Left ventricle myocardium superior (tissue), 1 donor: Measurements from ENCODE around the gene HS3ST3A1. TPM values are rescaled to one million over a fixed set of nuclear protein-coding genes. Genes with fewer than 3 reads are reported as not detected.
A peak's percentile ranks its signal among the peaks of the same experiment; 100 is the strongest.

Source experiments
- ATAC-seq: fragments of 200-7000 bp; cut with Tn5 transposase; one replicate; pipeline ENCODE4 v1.9.1; 2020; ENCODE audit warnings: mild to moderate bottlenecking, moderate library complexity
- DNase-seq: peaks from one replicate; pipeline ENCODE4 v3.0.0-alpha.2; 2020
- intact Hi-C: fragments of 100-400 bp; cut with micrococcal nuclease; formaldehyde crosslinking; loops from one replicate; pipeline ENCODE4 v1.11.0; 2022
- long read RNA-seq: library from polyadenylated mRNA; unstranded; transcript quantifications from one replicate; pipeline ENCODE4 v2.0.0, GENCODE V29; 2021
- total RNA-seq: library from RNA; stranded (reverse); fragmentation: NEBNext Ultra II Directional; extraction: Animal tissue kit (Norgen Biotek cat#: 25700); gene quantifications from one replicate; pipeline ENCODE4 v1.2.1, GENCODE V29; 2021
- donor health status: DM: no; HTN: yes; CAD: no; lungs with severe emphysema.

Gene HS3ST3A1
- 0.57 TPM for total RNA-seq
- long read RNA-seq, transcript HS3ST3A1-201 (2 exons, 2,527 nt) = major isoform, 5 of 5 reads
- long read RNA-seq, partial matches to known transcripts = 0 of 5 reads
- long read RNA-seq, other reads (novel, unspliced or antisense) = 0 of 5 reads

GRCh38 chr17:13601776-13602551, at the start of gene HS3ST3A1:
Gene HS3ST3A1, minus strand, starts transcription at chr17:13601929. Its CDS starts 800 bp downstream, at chr17:13601129.
- DNase-seq (peak; percentile 61), ATAC-seq (peak; percentile 88)
- intact Hi-C loops = no loop called here

DNA sequence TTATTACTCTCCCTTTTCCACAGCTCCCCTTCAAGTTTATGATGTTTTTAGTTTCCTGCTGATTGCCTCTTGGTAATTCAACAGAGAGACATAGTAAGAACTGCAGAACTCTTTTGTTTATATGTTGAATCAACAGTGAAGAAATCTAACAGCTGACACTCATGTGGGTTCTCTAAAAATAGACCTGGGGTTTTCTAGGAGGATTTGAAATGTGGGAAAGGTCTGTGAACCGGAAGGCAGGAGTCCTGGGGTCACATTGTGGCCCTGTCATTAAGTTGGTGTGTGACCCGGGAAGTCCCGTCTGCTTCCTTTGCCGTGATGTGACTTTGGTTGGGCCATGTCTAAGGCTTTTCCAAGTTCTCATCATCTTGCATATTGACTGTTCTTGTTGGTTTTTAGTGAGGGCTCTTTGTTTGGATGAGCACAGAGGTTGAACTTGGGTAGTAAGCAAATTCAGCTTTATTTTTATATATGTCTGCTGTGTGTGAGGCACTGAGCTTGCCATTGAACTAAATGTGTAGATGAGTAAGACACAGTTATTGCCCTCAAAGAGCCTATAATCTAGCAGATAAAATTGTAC, 48.5 kb upstream of the HS3ST3A1 start:
- ATAC-seq = no peak
- intact Hi-C loops = no loop called here

GRCh38 chr17:13647543-13648021, 45.9 kb upstream of the HS3ST3A1 start:
- ATAC-seq (no peak), DNase-seq (no peak)
- intact Hi-C loops = loop anchor here (10.0 kb wide), 1 partner anchor 147 kb away; no protein-coding TSS in a partner anchor

More for the DNA sequence above, 48.5 kb upstream of the HS3ST3A1 start:
- DNase-seq = no peak

GRCh38 chr17:13646969-13647542, 45.3 kb upstream of the HS3ST3A1 start:
- intact Hi-C loops = loop anchor here (10.0 kb wide), 1 partner anchor 148 kb away; no protein-coding TSS in a partner anchor
- no peak for ATAC-seq
- no peak for DNase-seq

DNA sequence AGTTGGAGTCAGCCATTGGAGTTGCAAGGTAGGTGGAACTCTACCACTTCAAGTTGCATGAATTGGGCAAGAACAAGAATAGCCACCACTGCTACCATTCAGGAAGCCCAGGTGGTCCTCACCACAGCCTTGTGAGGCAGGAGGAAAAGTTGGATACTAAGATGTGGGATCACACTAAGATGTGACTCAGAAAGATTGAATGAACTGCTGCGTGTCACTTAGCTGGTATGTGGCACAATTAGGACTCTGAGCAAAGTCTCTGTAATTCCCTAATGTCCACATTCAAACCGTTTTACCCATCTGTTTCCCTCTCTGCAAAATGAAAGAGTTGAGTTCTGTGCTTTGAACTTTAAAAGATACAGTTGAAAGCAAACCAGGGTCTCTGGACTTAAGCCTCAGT, 44.7 kb upstream of the HS3ST3A1 start:
- DNase-seq (no peak), ATAC-seq (no peak)
- intact Hi-C loops = loop anchor here (10.0 kb wide), 1 partner anchor 148 kb away; no protein-coding TSS in a partner anchor

- ATAC-seq (no peak), DNase-seq (no peak)
- intact Hi-C loops = loop anchor here (10.0 kb wide), 1 partner anchor 152 kb away; no protein-coding TSS in a partner anchor
Measured at GRCh38 chr17:13643180-13643579, 41.5 kb upstream of the HS3ST3A1 start.

- no peak for DNase-seq
- ATAC-seq = peak; percentile 89
- intact Hi-C loops = loop anchor here (10.0 kb wide), 1 partner anchor 153 kb away; no protein-coding TSS in a partner anchor
Measured at GRCh38 chr17:13642188-13642587, 40.5 kb upstream of the HS3ST3A1 start.

- no peak for ATAC-seq
- no peak for DNase-seq
- intact Hi-C loops = loop anchor here (10.0 kb wide), 1 partner anchor 154 kb away; no protein-coding TSS in a partner anchor
Measured at GRCh38 chr17:13640551-13640950, 38.8 kb upstream of the HS3ST3A1 start.

GRCh38 chr17:13638855-13639458, 37.2 kb upstream of the HS3ST3A1 start:
- DNase-seq (no peak), ATAC-seq (no peak)
- intact Hi-C loops = no loop called here

- DNase-seq = no peak
- intact Hi-C loops = no loop called here
- no peak for ATAC-seq
Measured at GRCh38 chr17:13636951-13637350, 35.2 kb upstream of the HS3ST3A1 start.

- DNase-seq = no peak
- ATAC-seq = no peak
- intact Hi-C loops = no loop called here
Measured at GRCh38 chr17:13635951-13636350, 34.2 kb upstream of the HS3ST3A1 start.

DNA sequence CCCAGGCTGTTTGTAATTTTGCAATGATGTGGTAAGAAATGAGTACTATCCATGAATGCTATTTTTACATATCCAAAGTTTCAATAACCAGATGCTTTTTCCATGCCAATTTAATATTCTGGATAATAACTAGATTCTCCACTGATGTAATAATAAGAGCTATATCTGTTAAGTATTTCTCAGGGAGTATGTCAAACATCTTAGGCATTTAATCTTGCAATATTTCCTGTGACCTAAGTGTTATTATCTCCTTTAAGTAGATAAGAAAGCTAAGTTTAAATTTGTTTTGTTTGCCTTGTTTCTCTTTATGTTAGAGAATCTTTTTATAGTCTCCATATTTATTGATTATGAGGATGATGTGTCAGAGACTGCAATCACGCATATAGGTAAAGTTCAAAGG, 32.3 kb upstream of the HS3ST3A1 start:
- DNase-seq (no peak), ATAC-seq (no peak)
- intact Hi-C loops = no loop called here

GRCh38 chr17:13631529-13631928, 29.8 kb upstream of the HS3ST3A1 start:
- ATAC-seq = no peak
- no peak for DNase-seq
- intact Hi-C loops = no loop called here

DNA sequence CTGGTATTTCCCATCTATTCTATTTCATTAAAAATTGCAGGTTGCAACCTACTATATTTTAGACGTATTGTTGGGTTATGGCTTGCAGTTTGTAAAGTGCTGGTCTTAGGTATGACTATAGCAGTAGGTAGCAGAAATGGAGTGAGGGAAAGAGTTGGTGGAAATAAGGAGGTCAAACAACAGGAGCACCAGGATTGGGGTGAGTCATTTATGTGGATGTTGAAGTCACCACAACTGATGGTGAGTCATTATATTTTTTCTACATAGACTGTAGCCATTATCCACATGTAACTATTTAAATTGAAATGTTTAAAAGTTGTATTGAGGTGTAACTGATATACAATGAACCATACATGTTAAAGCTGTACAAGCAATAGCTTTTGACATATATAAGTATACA, 25.0 kb upstream of the HS3ST3A1 start:
- no peak for DNase-seq
- intact Hi-C loops = no loop called here
- no peak for ATAC-seq

DNA sequence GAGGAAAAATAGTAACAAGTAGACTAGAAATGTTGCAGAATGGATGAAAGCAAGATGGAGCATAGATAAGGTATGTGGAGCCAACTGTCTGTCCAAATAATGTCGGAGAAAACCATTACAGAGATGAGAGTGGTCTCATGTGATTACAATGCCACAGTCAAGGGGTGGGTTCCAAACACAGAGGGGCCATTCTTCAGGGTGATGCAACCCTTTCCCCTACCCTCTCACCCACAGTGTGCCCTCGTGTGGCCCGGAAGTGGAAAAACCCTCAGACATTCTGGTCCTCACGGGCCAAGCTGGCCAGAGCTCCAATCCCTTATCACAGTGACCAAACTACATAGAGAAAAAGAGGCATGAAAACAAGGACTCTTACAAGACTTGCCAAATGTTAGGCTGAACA, 17.7 kb upstream of the HS3ST3A1 start:
- ATAC-seq (no peak), DNase-seq (no peak)
- intact Hi-C loops = no loop called here

DNA sequence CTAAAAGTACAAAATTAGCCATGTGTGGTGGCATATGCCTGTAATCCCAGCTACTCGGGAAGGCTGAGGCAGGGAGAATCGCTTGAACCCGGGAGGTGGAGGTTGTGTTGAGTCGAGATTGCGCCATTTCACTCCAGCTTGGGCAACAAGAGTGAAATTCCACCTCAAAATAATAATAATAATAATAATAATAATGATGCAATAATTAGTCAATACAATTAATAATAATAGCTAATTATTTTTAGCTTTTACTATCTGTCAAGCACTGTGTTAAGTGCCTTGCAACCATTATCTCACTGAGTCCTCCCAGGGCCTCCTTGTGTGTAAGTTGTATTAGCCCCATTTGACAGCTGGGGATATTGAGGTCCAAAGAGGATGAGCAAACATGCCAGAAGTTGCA, 14.3 kb upstream of the HS3ST3A1 start:
- intact Hi-C loops = no loop called here
- DNase-seq = no peak
- ATAC-seq = no peak

DNA sequence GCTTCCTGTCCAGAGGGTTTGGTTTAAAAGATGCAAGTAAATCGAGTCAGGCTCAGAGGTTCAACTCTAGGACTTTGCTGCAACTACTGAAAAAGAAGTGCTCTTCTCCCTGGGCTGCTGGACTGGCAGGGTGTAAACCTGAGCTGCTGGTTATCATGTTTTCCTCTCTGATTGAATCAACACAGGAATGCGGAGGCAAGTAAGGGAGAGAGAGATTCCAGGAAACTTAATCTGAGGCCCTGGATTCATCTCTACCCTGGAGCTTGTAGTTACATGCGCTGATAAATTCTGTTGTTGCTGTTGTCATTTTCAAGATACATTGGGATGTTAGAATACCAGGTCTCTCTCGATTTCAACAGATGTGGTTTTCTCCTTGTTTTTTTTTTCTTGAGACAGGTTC, 8.2 kb upstream of the HS3ST3A1 start:
- ATAC-seq = no peak
- intact Hi-C loops = no loop called here
- no peak for DNase-seq

- intact Hi-C loops = no loop called here
- peak; percentile 65 for ATAC-seq
- DNase-seq = peak; percentile 38
Measured at GRCh38 chr17:13601322-13601775, 380 bp downstream of the HS3ST3A1 start.
